ENCODE results near the gene ANAPC4. TPM values are rescaled to one million over a fixed set of nuclear protein-coding genes. Genes with fewer than 3 reads are reported as not detected.

Gene ANAPC4
- total RNA-seq, 1 experiment from 2014 or later, result 22.8 TPM

GRCh38 chr4:25350561-25350960 is 26.5 kb upstream of the ANAPC4 start:
- POLR2A ChIA-PET, result no interaction called here
- in situ Hi-C loops (cut with HindIII; ENCODE audit: low pct_unique_long_range_greater_than_20kb, low sequenced_read_pairs) (no loop called here), intact Hi-C loops (cut with micrococcal nuclease; ENCODE audit: unreplicated experiment) (no loop called here)
- ATAC-seq (no peak), DNase-seq (ENCODE audit: low read depth, low spot score) (no peak)
- no peaks in the 10 kb centered on the region for H3K27me3 ChIP-seq (ENCODE audit: control insufficient read depth, insufficient read depth, low read length)
- H3K9me3 ChIP-seq (ENCODE audit: control insufficient read depth, insufficient read depth, low read depth, low read length), result no peaks in the 10 kb centered on the region
- no peaks in the 10 kb centered on the region; the same call in 1 of the 2 replicates for H3K36me3 ChIP-seq (ENCODE audit: control insufficient read depth, insufficient read depth, low read length)
- no peak for TF ChIP-seq REST (IDR thresholded peaks at IDR 0.05; ENCODE audit: insufficient read depth in 1 of 2, low read depth in 2 of 2, low read length in 1 of 2)
- H3K4me1 ChIP-seq (ENCODE audit: control insufficient read depth, insufficient read depth, low read length), result no peaks in the 10 kb centered on the region; the same call in 1 of the 2 replicates
- no TSS peak for BruUV-seq (replicated peaks)
- no peak overlapping the region for H3K27ac ChIP-seq (ENCODE audit: low read length)
- H3K4me3 ChIP-seq (ENCODE audit: low read depth in 2 of 2, low read length in 2 of 2), result no peak overlapping the region
- CTCF ChIA-PET, result no interaction called here

- no peak for DNase-seq (ENCODE audit: low read depth, low spot score)
- no TSS peak for BruUV-seq (replicated peaks)
- intact Hi-C loops (cut with micrococcal nuclease; ENCODE audit: unreplicated experiment), result no loop called here
These were observed 25.2 kb upstream of the ANAPC4 start for GRCh38 chr4:25351777-25352416.

More at GRCh38 chr4:25351777-25352416, 25.2 kb upstream of the ANAPC4 start:
- no peaks in the 10 kb centered on the region for H3K9me3 ChIP-seq (ENCODE audit: control insufficient read depth, insufficient read depth, low read depth, low read length)
- H3K36me3 ChIP-seq (ENCODE audit: control insufficient read depth, insufficient read depth, low read length), result no peaks in the 10 kb centered on the region; the same call in 1 of the 2 replicates
- peak; percentile 65; the same call in 1 of the 2 replicates for ATAC-seq
- in situ Hi-C loops (cut with HindIII; ENCODE audit: low pct_unique_long_range_greater_than_20kb, low sequenced_read_pairs), result no loop called here
- ChIA-PET POLR2A (interaction anchor here (0.5 kb wide), 1 partner anchor 199 kb away, joined by 5 read pairs; no protein-coding TSS in a partner anchor), CTCF (no interaction called here)
- H3K27me3 ChIP-seq (ENCODE audit: control insufficient read depth, insufficient read depth, low read length), result no peaks in the 10 kb centered on the region
- H3K4me3 ChIP-seq (ENCODE audit: low read depth in 2 of 2, low read length in 2 of 2), result no peak overlapping the region
- no peak overlapping the region for H3K27ac ChIP-seq (ENCODE audit: low read length)
- TF ChIP-seq REST (IDR thresholded peaks at IDR 0.05; ENCODE audit: insufficient read depth in 1 of 2, low read depth in 2 of 2, low read length in 1 of 2) (no peak), CTCF (IDR thresholded peaks at IDR 0.05) (no peak), TCF7L2 (IDR thresholded peaks at IDR 0.05; ENCODE audit: low read depth, low read length) (no peak), POLR2AphosphoS5 (IDR thresholded peaks at IDR 0.05; ENCODE audit: low read depth, low read length) (no peak), SIN3A (IDR thresholded peaks at IDR 0.05; ENCODE audit: borderline replicate concordance, insufficient read depth, low read depth, low read length) (no peak)
- no peaks in the 10 kb centered on the region; the same call in 1 of the 2 replicates for H3K4me1 ChIP-seq (ENCODE audit: control insufficient read depth, insufficient read depth, low read length)
